ENCODE data around the gene ST8SIA5.

Gene ST8SIA5

DNA sequence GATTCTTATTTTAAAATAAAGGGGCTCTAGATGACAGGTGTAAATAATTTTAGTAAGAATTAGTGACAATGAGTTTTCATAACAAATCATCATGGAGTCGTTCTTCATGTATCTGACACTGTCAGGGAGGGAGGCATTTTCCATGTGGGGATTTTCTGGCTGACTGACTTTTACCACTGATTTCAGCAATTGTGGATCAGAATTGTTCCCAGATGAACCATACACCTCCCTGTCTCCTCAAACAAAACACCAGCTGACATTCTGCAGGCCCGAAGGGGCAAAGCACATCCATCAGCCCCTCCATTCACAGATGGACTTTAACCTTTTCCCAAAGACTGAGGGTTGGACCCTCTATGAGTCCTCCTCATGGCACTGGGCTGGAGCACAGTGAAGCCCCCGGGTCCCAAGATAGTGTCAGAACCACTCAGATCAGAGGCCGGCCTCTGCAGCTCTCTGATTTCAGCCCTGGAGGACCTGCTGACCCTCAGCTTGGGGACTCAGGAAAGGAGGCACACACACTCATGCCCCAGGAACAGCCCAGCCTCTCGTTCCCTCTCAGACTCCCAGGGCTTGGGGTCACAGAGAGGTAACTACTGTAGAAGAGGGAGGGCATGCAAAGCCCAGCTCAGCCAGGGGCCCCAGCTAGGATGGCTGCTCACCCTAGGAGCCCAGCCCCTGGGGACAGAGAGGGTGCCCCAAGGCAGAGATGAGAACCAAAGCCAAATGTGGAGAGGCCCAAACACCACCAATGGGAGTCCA, 56.6 kb downstream of the ST8SIA5 start:
- Histone ChIP-seq H3K27ac (ENCODE audit: poor library complexity, severe bottlenecking) (no peak overlapping the region), H3K4me1 (ENCODE audit: insufficient read depth, poor library complexity, severe bottlenecking) (no peaks in the 10 kb centered on the region), H3K4me3 (ENCODE audit: severe bottlenecking) (no peak overlapping the region), H3K36me3 (ENCODE audit: low read depth) (no peaks in the 10 kb centered on the region), H3K27me3 (ENCODE audit: insufficient read depth, poor library complexity, severe bottlenecking) (no peaks in the 10 kb centered on the region), H3K9me3 (ENCODE audit: severe bottlenecking) (no peaks in the 10 kb centered on the region)
- ATAC-seq (ENCODE audit: low read depth) (no peak), DNase-seq (ENCODE audit: low spot score) (no peak)
- TF ChIP-seq, protein P1, sequence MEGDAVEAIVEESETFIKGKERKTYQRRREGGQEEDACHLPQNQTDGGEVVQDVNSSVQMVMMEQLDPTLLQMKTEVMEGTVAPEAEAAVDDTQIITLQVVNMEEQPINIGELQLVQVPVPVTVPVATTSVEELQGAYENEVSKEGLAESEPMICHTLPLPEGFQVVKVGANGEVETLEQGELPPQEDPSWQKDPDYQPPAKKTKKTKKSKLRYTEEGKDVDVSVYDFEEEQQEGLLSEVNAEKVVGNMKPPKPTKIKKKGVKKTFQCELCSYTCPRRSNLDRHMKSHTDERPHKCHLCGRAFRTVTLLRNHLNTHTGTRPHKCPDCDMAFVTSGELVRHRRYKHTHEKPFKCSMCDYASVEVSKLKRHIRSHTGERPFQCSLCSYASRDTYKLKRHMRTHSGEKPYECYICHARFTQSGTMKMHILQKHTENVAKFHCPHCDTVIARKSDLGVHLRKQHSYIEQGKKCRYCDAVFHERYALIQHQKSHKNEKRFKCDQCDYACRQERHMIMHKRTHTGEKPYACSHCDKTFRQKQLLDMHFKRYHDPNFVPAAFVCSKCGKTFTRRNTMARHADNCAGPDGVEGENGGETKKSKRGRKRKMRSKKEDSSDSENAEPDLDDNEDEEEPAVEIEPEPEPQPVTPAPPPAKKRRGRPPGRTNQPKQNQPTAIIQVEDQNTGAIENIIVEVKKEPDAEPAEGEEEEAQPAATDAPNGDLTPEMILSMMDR (IDR thresholded peaks at IDR 0.05; ENCODE audit: poor library complexity, severe bottlenecking), result no peak

DNA sequence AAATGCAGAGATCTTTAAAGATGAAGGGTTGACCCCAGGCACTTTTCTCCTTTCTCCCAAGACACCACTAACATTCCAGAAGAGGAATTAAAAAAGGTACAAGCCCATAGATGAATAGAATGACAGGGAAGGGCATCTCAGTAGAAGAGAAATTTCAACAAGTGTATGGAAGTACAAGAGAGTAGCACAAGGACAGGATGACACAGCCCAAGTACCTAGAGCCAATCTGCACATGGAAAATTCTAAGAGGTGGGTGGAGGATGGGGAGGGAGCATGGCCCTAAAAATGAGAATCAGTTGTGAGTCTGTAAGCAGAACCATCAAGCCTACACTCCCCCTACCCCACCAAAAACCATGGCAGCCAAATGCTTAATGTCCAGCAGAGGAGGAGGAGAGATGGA, 60.2 kb downstream of the ST8SIA5 start:
- no peaks in the 10 kb centered on the region for H3K4me1 ChIP-seq (ENCODE audit: insufficient read depth, poor library complexity, severe bottlenecking)
- no peaks in the 10 kb centered on the region for H3K27me3 ChIP-seq (ENCODE audit: insufficient read depth, poor library complexity, severe bottlenecking)
- no peaks in the 10 kb centered on the region for H3K36me3 ChIP-seq (ENCODE audit: low read depth)
- H3K9me3 ChIP-seq (ENCODE audit: severe bottlenecking), result no peaks in the 10 kb centered on the region
- no peak overlapping the region for H3K4me3 ChIP-seq (ENCODE audit: severe bottlenecking)
- no peak overlapping the region for H3K27ac ChIP-seq (ENCODE audit: poor library complexity, severe bottlenecking)
- TF ChIP-seq, protein P1 (IDR thresholded peaks at IDR 0.05; ENCODE audit: poor library complexity, severe bottlenecking), result no peak
- DNase-seq (ENCODE audit: low spot score) (no peak), ATAC-seq (ENCODE audit: low read depth) (no peak)

DNA sequence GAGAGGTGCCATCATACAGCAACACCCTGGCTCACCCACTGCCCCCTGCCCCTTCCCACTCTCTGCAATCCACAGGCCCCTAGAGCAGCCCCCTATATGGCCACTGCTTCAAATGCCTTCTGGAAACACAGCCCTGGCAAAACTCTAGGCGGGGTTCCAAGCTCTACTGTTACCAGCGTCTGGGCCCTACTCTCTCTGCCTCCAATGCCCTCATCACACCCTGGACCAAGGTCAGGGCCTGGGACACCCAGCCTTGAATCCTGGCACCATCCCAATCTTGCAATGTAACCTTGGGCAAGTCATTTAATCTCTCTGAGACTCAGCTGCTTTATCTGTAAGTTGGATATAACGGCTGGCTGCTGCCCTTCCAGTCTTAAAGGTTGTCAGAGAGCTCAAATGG, 60.6 kb downstream of the ST8SIA5 start:
- Histone ChIP-seq H3K27ac (ENCODE audit: poor library complexity, severe bottlenecking) (no peak overlapping the region), H3K27me3 (ENCODE audit: insufficient read depth, poor library complexity, severe bottlenecking) (no peaks in the 10 kb centered on the region), H3K36me3 (ENCODE audit: low read depth) (no peaks in the 10 kb centered on the region), H3K4me1 (ENCODE audit: insufficient read depth, poor library complexity, severe bottlenecking) (no peaks in the 10 kb centered on the region), H3K9me3 (ENCODE audit: severe bottlenecking) (no peaks in the 10 kb centered on the region), H3K4me3 (ENCODE audit: severe bottlenecking) (no peak overlapping the region)
- TF ChIP-seq, protein P1 (IDR thresholded peaks at IDR 0.05; ENCODE audit: poor library complexity, severe bottlenecking), result no peak
- ATAC-seq (ENCODE audit: low read depth) (no peak), DNase-seq (ENCODE audit: low spot score) (no peak)

DNA sequence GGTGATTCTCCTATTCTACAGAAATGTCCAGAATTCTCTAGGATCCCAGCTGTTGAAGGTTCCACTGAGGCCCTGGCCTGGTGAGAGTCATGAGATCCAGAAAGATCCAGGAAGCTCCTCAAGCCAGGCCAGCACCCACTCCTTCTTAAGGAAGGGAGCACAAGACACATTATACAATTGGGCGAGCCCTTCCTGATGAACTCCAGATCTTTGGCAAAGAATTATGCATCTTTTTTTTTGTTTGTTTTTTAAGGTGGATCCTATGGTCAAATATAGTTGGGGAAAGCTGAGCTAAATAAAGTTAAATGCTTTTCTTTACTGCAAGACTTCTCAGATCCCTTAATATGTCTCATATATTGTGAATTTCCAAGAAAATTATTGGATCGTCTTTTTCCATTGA, 62.9 kb downstream of the ST8SIA5 start:
- Histone ChIP-seq H3K27me3 (ENCODE audit: insufficient read depth, poor library complexity, severe bottlenecking) (no peaks in the 10 kb centered on the region), H3K4me1 (ENCODE audit: insufficient read depth, poor library complexity, severe bottlenecking) (no peaks in the 10 kb centered on the region), H3K27ac (ENCODE audit: poor library complexity, severe bottlenecking) (no peak overlapping the region), H3K36me3 (ENCODE audit: low read depth) (no peaks in the 10 kb centered on the region), H3K9me3 (ENCODE audit: severe bottlenecking) (no peaks in the 10 kb centered on the region), H3K4me3 (ENCODE audit: severe bottlenecking) (no peak overlapping the region)
- TF ChIP-seq, protein P1 (IDR thresholded peaks at IDR 0.05; ENCODE audit: poor library complexity, severe bottlenecking), result no peak
- no peak for DNase-seq (ENCODE audit: low spot score)
- no peak for ATAC-seq (ENCODE audit: low read depth)

DNA sequence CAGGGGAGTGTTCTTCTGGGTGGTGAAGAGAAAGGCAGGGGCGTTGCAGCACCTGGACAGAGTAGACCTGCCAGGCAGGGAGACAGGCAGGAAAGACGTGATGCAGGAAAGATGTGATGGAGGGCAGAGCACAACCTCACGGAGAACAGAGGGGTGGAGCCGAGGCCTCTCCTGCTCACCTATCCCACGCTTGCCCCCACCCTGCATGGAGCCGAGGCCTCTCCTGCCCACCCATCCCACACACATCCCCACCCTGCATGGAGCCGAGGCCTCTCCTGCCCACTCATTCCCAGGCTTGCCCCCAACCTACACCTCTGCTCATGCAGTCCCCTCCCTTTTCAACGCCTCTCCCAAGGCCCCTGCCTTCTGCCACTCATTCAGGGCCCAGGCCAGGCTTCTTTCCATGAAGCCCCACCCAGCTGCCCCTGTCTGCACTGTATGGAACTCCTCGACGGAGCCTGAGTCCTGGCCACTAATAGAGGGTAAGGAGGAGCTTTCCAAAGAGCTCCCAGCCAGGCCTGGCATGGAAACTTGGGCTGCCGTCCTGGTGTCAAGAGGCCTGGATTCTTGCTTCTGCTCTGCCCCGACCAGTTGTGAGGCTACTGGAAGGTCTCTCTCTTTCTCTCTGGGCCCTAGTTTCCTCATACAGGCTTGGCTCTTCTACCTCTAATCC, 67.9 kb downstream of the ST8SIA5 start:
- TF ChIP-seq, protein P1 (IDR thresholded peaks at IDR 0.05; ENCODE audit: poor library complexity, severe bottlenecking), result no peak
- H3K4me1 ChIP-seq (ENCODE audit: insufficient read depth, poor library complexity, severe bottlenecking), result no peaks in the 10 kb centered on the region
- no peak overlapping the region for H3K4me3 ChIP-seq (ENCODE audit: severe bottlenecking)
- H3K27me3 ChIP-seq (ENCODE audit: insufficient read depth, poor library complexity, severe bottlenecking), result no peaks in the 10 kb centered on the region
- H3K9me3 ChIP-seq (ENCODE audit: severe bottlenecking), result no peaks in the 10 kb centered on the region
- no peak overlapping the region for H3K27ac ChIP-seq (ENCODE audit: poor library complexity, severe bottlenecking)
- ATAC-seq (ENCODE audit: low read depth) (no peak), DNase-seq (ENCODE audit: low spot score) (no peak)
- H3K36me3 ChIP-seq (ENCODE audit: low read depth), result no peaks in the 10 kb centered on the region

All from RWPE2 (cell line).